GM21360 (cell line): ENCODE data around the gene APOBEC3F.
"Not testable (repeated sequence)": the region's sequence is repeated elsewhere in the genome, so short reads cannot be mapped to it uniquely, and the experiment has no call there.

Experiments used
- ATAC-seq: cut with Tn5 transposase; IDR thresholded peaks from one replicate; pipeline ENCODE4 v1.9.1; 2021; ENCODE audit warnings: mild to moderate bottlenecking, moderate library complexity; ENCODE audit not compliant: unreplicated experiment

APOBEC3F gene

GRCh38 chr22:39040538-39041296 lies at the start of gene APOBEC3F:
APOBEC3F (plus strand) TSS chr22:39040864; CDS start chr22:39040961, 97 bp downstream.
- peak; percentile 87 for ATAC-seq

GRCh38 chr22:38992871-38993371 lies 47.7 kb upstream of the APOBEC3F start:
- ATAC-seq = not testable (repeated sequence)

- no peak for ATAC-seq
Observed at GRCh38 chr22:38996105-38996504, 44.6 kb upstream of the APOBEC3F start.

GRCh38 chr22:38997518-38997917 lies 43.1 kb upstream of the APOBEC3F start:
- ATAC-seq = no peak

GRCh38 chr22:39003165-39003638 lies 37.5 kb upstream of the APOBEC3F start:
- ATAC-seq = no peak

GRCh38 chr22:39007177-39007576 lies 33.5 kb upstream of the APOBEC3F start:
- no peak for ATAC-seq

- not testable (repeated sequence) for ATAC-seq
Observed at GRCh38 chr22:39008271-39008850, 32.3 kb upstream of the APOBEC3F start.

- no peak for ATAC-seq
Observed at GRCh38 chr22:39010946-39011345, 29.7 kb upstream of the APOBEC3F start.

GRCh38 chr22:39012533-39013511 lies 27.8 kb upstream of the APOBEC3F start:
- ATAC-seq = no peak

GRCh38 chr22:39013561-39013941 lies 27.1 kb upstream of the APOBEC3F start:
- peak; percentile 25 for ATAC-seq

- ATAC-seq = peak; percentile 63
Observed at GRCh38 chr22:39013942-39014722, 26.5 kb upstream of the APOBEC3F start, which contains the start of gene APOBEC3C. APOBEC3C (plus strand) TSS chr22:39014257; CDS start chr22:39014363, 106 bp downstream.

GRCh38 chr22:39014723-39015121 lies 25.9 kb upstream of the APOBEC3F start:
- ATAC-seq = not testable (repeated sequence)

- ATAC-seq = no peak
Observed at GRCh38 chr22:39016592-39016991, 24.1 kb upstream of the APOBEC3F start.

GRCh38 chr22:39017596-39018365 lies 22.9 kb upstream of the APOBEC3F start:
- no peak for ATAC-seq

GRCh38 chr22:39020021-39020651 lies 20.5 kb upstream of the APOBEC3F start:
- ATAC-seq = not testable (repeated sequence)

GRCh38 chr22:39021552-39022250 lies 19.0 kb upstream of the APOBEC3F start:
- no peak for ATAC-seq

- no peak for ATAC-seq
Observed at GRCh38 chr22:39024519-39025308, 15.9 kb upstream of the APOBEC3F start.
